OCI-LY7 (cell line): Measurements from ENCODE around the gene HDGFL2. TPM values are rescaled to one million over a fixed set of nuclear protein-coding genes. Genes with fewer than 3 reads are reported as not detected.

ENCODE experiments used
- BruUV-seq: library from RNA; stranded (reverse); fragments of 400-500 nt; replicated peaks from 2 replicates; lab custom pipeline; 2021; lab: Mats Ljungman, UMichigan
- CTCF ChIA-PET: fragments of 300-600 bp; sonication (Branson Sonifier 250); formaldehyde crosslinking; loops from one replicate; lab custom pipeline; 2022; ENCODE audit warnings: antibody characterized with exemption; ENCODE audit not compliant: unreplicated experiment; lab: Charles Lee
- POLR2A ChIA-PET: fragments of 300-600 bp; sonication (Branson Sonifier 250); formaldehyde crosslinking; loops from one replicate; lab custom pipeline; 2022; ENCODE audit warnings: antibody characterized with exemption; lab: Charles Lee
- DNase-seq: peaks from one replicate; pipeline ENCODE4 v3.0.0-alpha.2; 2015; ENCODE audit warnings: low spot score
- H2AFZ ChIP-seq: fragments of 200-600 bp; sonication (generic), shearing (Covaris generic); 2 replicates; pipeline ENCODE4 v1.6.1; 2014; ENCODE audit warnings: mild to moderate bottlenecking, antibody characterized with exemption, low read length, moderate library complexity
- H3K27ac ChIP-seq: fragments of 200-600 bp; sonication (generic); 2 replicates; pipeline ENCODE4 v1.5.1; 2014; ENCODE audit warnings: mixed run types, low read depth, mild to moderate bottlenecking, moderate library complexity, low read length, inconsistent platforms; ENCODE audit not compliant: poor library complexity, severe bottlenecking
- H3K36me3 ChIP-seq: fragments of 200-600 bp; sonication (generic); 2 replicates; pipeline ENCODE4 v1.6.1; 2014; ENCODE audit warnings: mild to moderate bottlenecking, antibody characterized with exemption, low read length, moderate library complexity, mixed read lengths; ENCODE audit not compliant: insufficient read depth
- H3K4me1 ChIP-seq: fragments of 200-600 bp; sonication (generic); 2 replicates; pipeline ENCODE4 v1.5.1; 2014; ENCODE audit warnings: mild to moderate bottlenecking, low read length; ENCODE audit not compliant: insufficient read depth, poor library complexity, severe bottlenecking
- H3K4me2 ChIP-seq: fragments of 200-600 bp; sonication (generic); 2 replicates; pipeline ENCODE4 v1.6.1; 2014; ENCODE audit warnings: mild to moderate bottlenecking, low read length
- H3K4me3 ChIP-seq: fragments of 200-600 bp; sonication (generic); 2 replicates; pipeline ENCODE4 v1.5.1; 2014; ENCODE audit warnings: mild to moderate bottlenecking, low read depth, low read length; ENCODE audit not compliant: poor library complexity, severe bottlenecking
- H3K79me2 ChIP-seq: fragments of 200-600 bp; sonication (generic); 2 replicates; pipeline ENCODE4 v1.6.1; 2016; ENCODE audit warnings: low read depth, mild to moderate bottlenecking, low read length, moderate library complexity, mixed read lengths; ENCODE audit not compliant: insufficient read depth
- H3K9me2 ChIP-seq: fragments of 200-600 bp; sonication (generic); 2 replicates; pipeline ENCODE4 v1.6.1; 2016; ENCODE audit warnings: mild to moderate bottlenecking, low read length, mixed read lengths; ENCODE audit not compliant: insufficient read depth
- H3K9me3 ChIP-seq: fragments of 200-600 bp; sonication (generic); 2 replicates; pipeline ENCODE4 v1.6.1; 2014; ENCODE audit warnings: mild to moderate bottlenecking, mixed run types, low read length, mixed read lengths
- H4K20me1 ChIP-seq: fragments of 200-600 bp; sonication (generic); 2 replicates; pipeline ENCODE4 v1.6.1; 2014; ENCODE audit warnings: mild to moderate bottlenecking, antibody characterized with exemption, low read length, moderate library complexity, mixed read lengths; ENCODE audit not compliant: insufficient read depth
- CTCF ChIP-seq: fragments of 200-600 bp; sonication (generic); conservative IDR thresholded peaks from 2 replicates; pipeline ENCODE4 v1.5.1; 2014; ENCODE audit warnings: mild to moderate bottlenecking, antibody characterized with exemption, low read length, moderate library complexity, mixed read lengths
- EZH2phosphoT487 ChIP-seq: fragments of 200-600 bp; sonication (generic); IDR thresholded peaks from 2 replicates; pipeline ENCODE4 v1.6.1; 2018; ENCODE audit warnings: low read depth, borderline replicate concordance, mild to moderate bottlenecking, mixed run types, antibody characterized with exemption, low read length, moderate library complexity, mixed read lengths
- intact Hi-C: fragments of 100-400 bp; cut with micrococcal nuclease; formaldehyde crosslinking; loops from one replicate; pipeline ENCODE4 v1.10.0; 2022; ENCODE audit not compliant: unreplicated experiment
- total RNA-seq, 2 experiments: library from RNA; depleted of rRNA in 1 of 2; stranded (reverse); fragments of >200 nt in 1 of 2; shearing (Covaris generic) in 1 of 2; gene quantifications; 2 replicates each; pipeline ENCODE4 v1.2.3, GENCODE V29; 2014 to 2022

Gene HDGFL2
- total RNA-seq, 2 experiments from 2014 or later, result 54.5 to 85.9 TPM

GRCh38 chr19:4425537-4425936 is 46.6 kb upstream of the HDGFL2 start:
- Histone ChIP-seq H3K4me3 (no peak overlapping the region), H3K4me2 (no peak overlapping the region), H4K20me1 (no peaks in the 10 kb centered on the region), H3K79me2 (no peaks in the 10 kb centered on the region), H3K9me2 (no peaks in the 10 kb centered on the region), H3K9me3 (no peaks in the 10 kb centered on the region), H2AFZ (no peak overlapping the region), H3K36me3 (peaks cover 88% of the 10 kb centered on the region), H3K27ac (no peak overlapping the region), H3K4me1 (no peaks in the 10 kb centered on the region)
- CTCF ChIA-PET, result no interaction called here
- BruUV-seq, result no TSS peak
- TF ChIP-seq CTCF, result no peak
- no peak for TF ChIP-seq EZH2phosphoT487
- POLR2A ChIA-PET, result no interaction called here
- no peak for DNase-seq
- intact Hi-C loops, result no loop called here

GRCh38 chr19:4428326-4428975 is 43.6 kb upstream of the HDGFL2 start:
- TF ChIP-seq CTCF (no peak), EZH2phosphoT487 (no peak)
- Histone ChIP-seq H3K9me2 (no peaks in the 10 kb centered on the region), H3K36me3 (peaks cover 88% of the 10 kb centered on the region), H4K20me1 (no peaks in the 10 kb centered on the region), H3K4me3 (no peak overlapping the region), H3K4me1 (no peaks in the 10 kb centered on the region), H3K4me2 (no peak overlapping the region), H3K27ac (no peak overlapping the region), H3K79me2 (no peaks in the 10 kb centered on the region), H2AFZ (no peak overlapping the region), H3K9me3 (no peaks in the 10 kb centered on the region)
- ChIA-PET POLR2A (interaction anchor here (0.5 kb wide), 1 partner anchor 62 kb away, joined by 3 read pairs; no protein-coding TSS in a partner anchor), CTCF (no interaction called here)
- no TSS peak for BruUV-seq
- DNase-seq, result no peak
- intact Hi-C loops, result no loop called here

DNA sequence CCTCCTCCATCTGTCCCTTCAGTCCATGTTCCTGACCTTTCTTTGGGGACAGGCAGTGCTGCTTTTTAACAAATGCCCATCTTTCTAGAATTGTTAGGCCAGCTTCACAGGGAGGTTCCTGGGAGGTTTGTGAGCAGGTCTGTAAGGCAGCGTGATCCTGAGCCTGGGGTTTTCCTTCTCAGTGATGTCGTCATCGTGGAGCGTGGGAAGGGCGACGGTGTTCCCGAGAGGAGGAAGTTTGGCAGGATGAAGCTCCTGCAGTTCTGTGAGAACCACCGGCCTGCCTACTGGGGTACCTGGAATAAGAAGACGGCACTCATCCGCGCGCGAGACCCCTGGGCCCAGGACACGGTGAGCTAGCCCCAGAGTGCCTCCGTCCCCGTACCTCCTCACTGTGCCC is 42.8 kb upstream of the HDGFL2 start:
- Histone ChIP-seq H3K79me2 (no peaks in the 10 kb centered on the region), H3K4me1 (no peaks in the 10 kb centered on the region), H2AFZ (no peak overlapping the region), H3K27ac (no peak overlapping the region), H4K20me1 (no peaks in the 10 kb centered on the region), H3K4me2 (no peak overlapping the region), H3K9me2 (no peaks in the 10 kb centered on the region), H3K9me3 (no peaks in the 10 kb centered on the region), H3K4me3 (no peak overlapping the region), H3K36me3 (peaks cover 88% of the 10 kb centered on the region)
- DNase-seq, result no peak
- TF ChIP-seq CTCF (no peak), EZH2phosphoT487 (no peak)
- CTCF ChIA-PET, result no interaction called here
- intact Hi-C loops, result no loop called here
- BruUV-seq, result no TSS peak
- POLR2A ChIA-PET, result no interaction called here
